Suppressor macrophage (primary cell): ENCODE results near the gene TSR3.

ENCODE experiments used
- DNase-seq, 4 experiments: peaks; one replicate each; pipeline ENCODE4 v3.0.0-alpha.2; 2020 to 2022

Gene TSR3

GRCh38 chr16:1308036-1308976 is 43.4 kb downstream of the TSR3 start:
- no peak for DNase-seq

GRCh38 chr16:1306334-1306733 is 45.3 kb downstream of the TSR3 start:
- no peak for DNase-seq

- DNase-seq: no peak
These were observed 45.9 kb downstream of the TSR3 start for GRCh38 chr16:1305823-1306222.

GRCh38 chr16:1301562-1301961 is 50.1 kb downstream of the TSR3 start:
- no peak for DNase-seq

- peak; percentile 74 to 91 (median 84) for DNase-seq
These were observed 50.8 kb downstream of the TSR3 start for GRCh38 chr16:1300664-1301476.

GRCh38 chr16:1299868-1300203 is 51.8 kb downstream of the TSR3 start:
- DNase-seq: no peak
